ENCODE measurements around the gene P4HA2. TPM values are rescaled to one million over a fixed set of nuclear protein-coding genes. Genes with fewer than 3 reads are reported as not detected.

P4HA2 gene
- total RNA-seq = 72.7 and 74.6 TPM in 2 replicates

GRCh38 chr5:132227485-132228240 is at the start of gene P4HA2:
Gene P4HA2, minus strand, starts transcription at chr5:132227853. Its CDS starts 9,227 bp downstream, at chr5:132218626.

DNA sequence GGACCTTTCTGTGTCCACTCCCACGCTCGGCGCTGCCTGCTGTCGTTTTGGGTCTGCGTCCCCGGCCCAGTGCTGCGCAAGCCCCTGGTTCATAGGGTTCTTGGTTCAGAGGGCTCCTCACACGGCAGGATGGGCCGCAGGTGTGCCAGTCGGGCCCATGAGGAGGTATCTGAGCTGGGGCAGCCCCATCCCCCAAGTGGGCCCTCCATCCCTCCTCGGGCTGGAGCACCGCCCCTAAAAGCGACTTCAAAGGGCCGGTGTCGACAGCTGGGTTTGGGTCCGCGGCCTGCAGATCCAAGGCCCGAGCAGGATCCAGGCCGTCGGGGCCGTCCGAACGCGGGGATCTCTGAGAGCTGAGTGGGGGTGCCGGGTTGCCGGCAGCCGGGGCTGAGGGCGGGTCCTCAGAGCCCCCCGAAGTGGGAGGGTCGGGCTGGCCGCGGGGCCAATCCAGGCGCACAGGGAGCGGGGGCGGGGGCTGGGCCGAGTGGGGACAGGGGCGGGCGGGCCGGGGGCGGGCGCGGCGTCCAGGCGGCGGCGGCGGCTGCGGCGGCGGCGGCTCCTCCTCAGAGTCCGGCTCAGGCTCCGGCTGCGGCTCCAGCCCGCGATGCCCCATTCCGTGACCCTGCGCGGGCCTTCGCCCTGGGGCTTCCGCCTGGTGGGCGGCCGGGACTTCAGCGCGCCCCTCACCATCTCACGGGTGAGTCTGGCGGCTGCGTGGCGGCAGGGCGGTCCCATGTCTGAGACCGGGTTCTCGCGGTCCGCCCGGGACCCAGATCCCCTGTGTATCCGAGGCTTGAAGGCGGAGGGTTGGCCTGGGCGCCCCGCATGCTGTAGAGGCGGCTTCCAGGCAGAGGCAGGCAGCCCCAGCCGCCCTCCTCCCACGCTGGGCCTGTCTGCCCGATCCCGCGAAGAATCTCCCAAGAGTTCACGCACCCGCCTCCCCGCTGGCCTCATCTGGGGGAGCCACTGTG is 29.8 kb upstream of the P4HA2 start, which contains the start of gene PDLIM4:
Gene PDLIM4 (plus strand): TSS at position 566 of the 971 bp plus-strand sequence. CDS start 39 bp downstream, at position 605.

Other genes starting within 250 kb of the P4HA2 start
- not detected in 2 replicates for gene ACSL6, start 216.2 kb downstream of the P4HA2 start, total RNA-seq
- not detected in 2 replicates for gene IL3, start 167.2 kb downstream of the P4HA2 start, total RNA-seq
- not detected in 2 replicates for gene CSF2, start 154.1 kb downstream of the P4HA2 start, total RNA-seq
- 18.8 and 43.8 TPM in 2 replicates for gene PDLIM4, start 29.8 kb upstream of the P4HA2 start, total RNA-seq
- gene SLC22A4, start 66.5 kb upstream of the P4HA2 start, total RNA-seq = 2.1 and 3.7 TPM in 2 replicates
- gene SLC22A5, start 141.9 kb upstream of the P4HA2 start, total RNA-seq = 2.6 and 8.7 TPM in 2 replicates

Data from cardiac ventricle fibroblast (primary cell).